Stimulated activated CD4-positive, alpha-beta T cell treated with anti-CD3 and anti-CD28 coated beads, Interleukin-4, amount 100 ng/mL, for 4 hours (primary cell): ENCODE data around the gene CRB3.
A peak's percentile ranks its signal among the peaks of the same experiment; 100 is the strongest.

Experiments
- DNase-seq, 2 experiments: peaks; one replicate each; pipeline ENCODE4 v3.0.0-alpha.2; 2020

CRB3 gene

DNA sequence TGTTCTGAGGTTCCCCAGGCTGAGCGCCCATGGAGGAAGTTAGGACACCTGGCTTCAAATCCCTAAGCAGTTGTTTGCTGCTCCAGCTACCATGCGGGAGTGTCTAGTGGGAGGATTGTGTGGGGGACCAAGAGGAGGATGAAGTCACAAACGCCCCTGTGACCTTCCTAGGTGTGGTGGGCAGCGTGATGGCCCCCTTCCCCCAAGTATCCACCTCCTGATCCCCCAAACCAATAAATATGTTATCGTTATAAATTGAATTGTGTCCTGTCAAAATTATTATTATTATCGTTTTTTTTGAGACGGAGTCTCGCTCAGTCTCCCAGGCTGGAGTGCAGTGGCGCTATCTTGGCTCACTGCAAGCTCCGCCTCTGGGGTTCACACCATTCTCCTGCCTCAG lies 30.4 kb upstream of the CRB3 start, which contains the start of gene SLC25A41:
Gene SLC25A41, minus strand, starts transcription at position 101 of the 400 bp plus-strand sequence. Its CDS starts 70 bp downstream, at position 31.
- no peak for DNase-seq

DNA sequence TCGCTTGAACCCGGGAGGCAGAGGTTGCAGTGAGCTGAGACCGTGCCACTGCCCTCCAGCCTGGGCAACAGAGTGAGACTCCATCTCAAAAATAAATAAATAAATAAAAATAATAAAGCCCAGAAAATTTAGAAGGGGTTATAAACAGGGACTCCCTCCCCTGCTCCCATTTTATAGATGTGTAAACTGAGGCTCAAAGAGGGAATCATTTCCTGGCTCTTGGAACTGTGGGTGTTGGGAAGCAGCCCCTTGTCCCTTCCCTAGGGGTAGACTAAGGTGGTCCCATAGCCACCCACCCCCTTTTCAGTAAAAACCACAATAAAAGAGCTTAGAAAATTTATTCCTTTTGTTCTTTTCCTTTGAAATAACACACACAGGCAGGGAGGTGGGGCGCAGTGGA lies 24.3 kb upstream of the CRB3 start:
- no peak for DNase-seq

DNA sequence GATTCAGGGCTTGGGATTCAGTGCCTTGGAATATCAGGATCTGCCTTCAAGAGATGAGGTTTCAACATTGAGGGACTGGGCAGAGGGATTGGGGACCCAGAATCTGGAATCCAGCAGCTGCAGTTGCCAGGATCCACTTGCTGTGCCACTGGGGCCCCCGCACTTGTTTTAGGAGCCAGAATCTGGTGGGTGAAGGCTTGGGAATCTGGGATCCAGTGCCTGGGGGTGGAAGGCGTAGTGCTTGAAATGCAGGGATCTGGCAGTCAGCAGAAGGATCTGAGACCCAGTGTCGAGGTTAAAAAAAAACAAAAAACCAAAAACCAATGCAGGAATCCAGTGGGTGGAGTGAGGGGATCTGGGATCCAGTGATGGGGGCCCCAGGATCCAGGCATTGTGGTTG lies 23.2 kb upstream of the CRB3 start:
- no peak for DNase-seq

DNA sequence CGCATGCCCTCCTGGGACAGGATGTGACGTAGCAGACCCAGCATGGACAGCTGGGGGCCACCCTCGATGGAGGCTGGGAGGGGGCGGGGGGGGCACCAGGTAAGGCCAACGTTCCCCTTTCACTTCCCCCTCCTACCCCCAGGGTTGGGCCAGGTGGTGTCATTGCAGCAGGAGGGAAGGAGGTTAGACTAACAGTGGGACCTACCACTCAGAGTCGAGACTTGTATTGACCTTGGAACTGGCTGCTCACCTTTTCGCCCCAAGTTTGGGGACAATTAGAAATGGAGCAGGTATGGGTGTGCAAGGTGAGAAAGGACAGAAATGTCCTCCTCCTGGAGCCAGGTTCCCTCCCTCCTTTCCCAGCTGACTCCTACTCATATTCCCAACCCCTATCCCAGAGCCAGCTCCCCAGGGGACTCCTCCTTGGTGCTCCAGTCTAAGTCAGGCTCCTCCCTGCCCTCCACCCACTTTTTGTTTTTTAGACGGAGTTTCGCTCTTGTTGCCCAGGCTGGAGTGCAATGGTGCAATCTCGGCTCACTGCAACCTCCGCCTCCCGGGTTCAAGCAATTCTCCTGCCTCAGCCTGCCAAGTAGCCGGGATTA lies 21.9 kb upstream of the CRB3 start:
- no peak for DNase-seq

DNA sequence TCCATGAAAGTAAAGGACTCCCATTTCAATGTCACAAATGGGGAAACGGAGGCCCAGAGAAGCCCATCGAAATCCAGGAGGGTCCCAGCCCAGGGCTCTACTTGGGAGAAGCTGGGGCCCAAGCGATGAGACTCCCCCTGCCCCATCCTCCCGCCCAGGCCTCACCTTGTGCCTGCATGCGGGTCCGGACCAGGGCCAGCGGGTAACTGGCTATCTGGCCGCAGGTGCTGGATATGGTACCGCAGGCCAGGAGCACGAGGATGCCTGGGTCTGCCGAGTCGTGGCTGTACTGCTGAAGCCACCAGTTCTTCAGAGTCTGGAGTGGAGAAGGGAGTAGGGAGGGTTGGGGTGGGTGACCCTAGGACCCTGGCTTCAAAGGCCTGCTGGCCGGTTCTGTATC lies 20.1 kb upstream of the CRB3 start:
- no peak for DNase-seq

DNA sequence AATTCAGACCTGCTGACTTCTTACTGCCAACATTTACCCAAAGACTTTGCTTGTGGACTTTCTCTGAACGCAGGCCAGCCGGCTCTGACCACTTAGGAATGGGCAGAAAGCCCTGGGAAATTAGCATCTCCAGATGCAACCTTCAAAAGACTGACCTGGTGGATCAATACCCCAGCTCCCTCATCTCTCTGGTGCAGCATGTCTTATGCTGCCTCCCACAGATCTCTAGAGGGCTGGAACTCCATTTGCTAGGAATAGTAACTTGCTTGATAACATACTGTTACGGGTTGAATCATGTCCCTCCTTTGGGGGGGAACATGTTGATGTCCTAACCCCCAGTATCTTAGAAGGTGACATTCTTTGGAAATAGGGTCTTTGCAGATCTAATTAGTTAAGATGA lies 17.6 kb upstream of the CRB3 start:
- no peak for DNase-seq

DNA sequence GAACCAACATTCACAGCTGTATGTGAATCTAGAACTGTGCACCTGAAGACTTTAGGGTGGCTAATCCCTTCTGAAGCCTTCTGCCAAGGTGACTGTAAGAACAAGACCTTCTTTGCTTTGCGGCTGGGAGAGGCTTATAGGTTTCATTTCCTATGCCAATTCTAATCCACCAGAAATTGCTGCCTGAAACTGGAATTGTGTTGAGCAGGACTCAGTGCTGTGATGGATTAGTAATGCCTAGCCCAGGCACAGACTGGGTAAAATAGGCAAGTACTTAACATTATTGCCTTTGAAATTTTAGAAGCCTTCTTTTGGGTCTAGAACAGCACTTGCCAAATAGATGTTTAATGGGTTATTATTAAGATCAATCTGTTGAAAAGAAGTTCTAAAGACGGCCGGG lies 16.0 kb upstream of the CRB3 start:
- DNase-seq: no peak

DNA sequence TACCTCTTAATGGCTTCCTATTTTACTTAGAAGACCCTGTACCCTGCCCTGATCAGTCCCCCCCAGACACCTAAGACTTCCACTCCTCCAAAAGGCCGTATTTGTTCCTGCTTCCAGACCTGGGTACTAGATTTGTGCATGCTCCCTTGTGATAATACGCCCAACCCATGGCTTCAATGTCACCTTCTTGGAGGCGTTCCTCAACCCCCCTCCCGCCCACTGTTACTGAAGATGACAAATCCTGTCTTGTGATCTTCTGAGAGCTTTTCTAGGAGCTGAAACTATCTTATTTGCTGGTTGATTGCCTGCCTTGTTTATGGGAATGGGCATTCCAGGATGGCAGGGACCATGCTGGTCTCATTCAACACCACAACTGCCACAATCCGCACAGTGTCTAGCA lies 13.9 kb upstream of the CRB3 start:
- no peak for DNase-seq

DNA sequence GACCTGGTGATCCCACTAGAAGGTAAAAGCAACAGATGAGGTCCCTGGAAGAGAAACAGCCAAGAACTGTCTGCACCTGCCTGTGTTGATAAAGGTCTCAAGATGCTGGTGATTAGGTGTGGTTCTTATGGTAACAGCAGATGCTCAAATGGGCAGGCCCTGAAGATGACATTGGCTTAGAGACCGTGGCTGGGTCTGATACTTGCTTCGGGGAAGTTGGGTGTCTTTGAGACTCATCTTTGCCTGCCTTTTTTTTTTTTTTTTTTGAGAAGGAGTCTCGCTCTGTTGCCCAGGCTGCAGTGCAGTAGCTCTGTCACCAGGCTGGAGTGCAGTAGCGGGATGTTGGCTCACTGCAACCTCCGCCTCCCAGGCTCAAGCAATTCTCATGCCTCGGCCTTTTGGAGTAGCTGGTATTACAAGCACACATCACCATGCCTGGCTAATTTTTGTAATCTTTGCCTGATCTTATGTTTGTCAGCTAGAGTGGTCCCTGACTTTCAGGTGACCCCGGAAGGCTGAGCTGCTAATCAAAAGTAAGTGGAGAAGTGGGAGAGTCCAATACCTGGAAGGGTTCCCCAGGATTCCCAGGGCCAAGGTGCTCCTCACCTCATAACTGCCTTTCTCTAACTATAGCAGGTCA lies 12.4 kb upstream of the CRB3 start:
- DNase-seq: no peak

DNA sequence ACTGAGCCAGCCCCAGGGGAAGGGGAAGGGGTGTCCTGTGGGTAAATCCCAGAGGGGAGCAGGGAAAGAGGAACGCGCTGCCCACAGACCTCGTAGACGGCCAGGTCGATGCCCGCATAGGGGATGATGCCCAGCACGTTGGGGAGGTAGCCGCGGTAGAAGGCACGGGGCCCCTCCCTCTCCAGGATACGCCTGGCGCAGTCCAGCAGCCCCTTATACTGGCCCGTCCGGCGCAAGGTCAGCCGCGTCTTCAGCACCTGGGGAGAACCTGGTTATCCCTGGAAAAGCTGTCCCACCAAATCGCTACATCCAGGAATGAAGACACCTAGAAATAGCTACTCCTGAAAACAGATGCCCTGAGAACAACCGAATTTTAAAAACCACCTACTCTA lies 11.9 kb upstream of the CRB3 start:
- DNase-seq: no peak

DNA sequence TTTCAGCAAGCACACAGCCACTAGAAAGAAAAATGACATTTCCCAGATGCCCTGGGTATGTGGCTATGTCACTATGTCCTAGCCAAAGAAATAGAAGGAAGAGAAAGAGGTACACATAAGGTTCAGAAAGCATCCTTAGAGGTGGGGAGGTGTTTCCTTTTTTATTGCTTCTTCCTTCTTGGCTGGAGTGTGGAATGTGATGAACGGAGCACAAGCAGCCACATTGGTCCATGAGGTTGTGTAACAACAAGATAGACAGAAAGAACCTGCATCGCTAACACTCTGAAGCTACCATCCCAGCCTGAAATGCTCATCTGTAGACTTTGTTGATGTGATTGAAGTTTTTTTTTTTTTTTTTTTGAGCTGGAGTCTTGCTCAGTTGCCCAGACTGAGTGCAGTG lies 11.2 kb upstream of the CRB3 start:
- no peak for DNase-seq

DNA sequence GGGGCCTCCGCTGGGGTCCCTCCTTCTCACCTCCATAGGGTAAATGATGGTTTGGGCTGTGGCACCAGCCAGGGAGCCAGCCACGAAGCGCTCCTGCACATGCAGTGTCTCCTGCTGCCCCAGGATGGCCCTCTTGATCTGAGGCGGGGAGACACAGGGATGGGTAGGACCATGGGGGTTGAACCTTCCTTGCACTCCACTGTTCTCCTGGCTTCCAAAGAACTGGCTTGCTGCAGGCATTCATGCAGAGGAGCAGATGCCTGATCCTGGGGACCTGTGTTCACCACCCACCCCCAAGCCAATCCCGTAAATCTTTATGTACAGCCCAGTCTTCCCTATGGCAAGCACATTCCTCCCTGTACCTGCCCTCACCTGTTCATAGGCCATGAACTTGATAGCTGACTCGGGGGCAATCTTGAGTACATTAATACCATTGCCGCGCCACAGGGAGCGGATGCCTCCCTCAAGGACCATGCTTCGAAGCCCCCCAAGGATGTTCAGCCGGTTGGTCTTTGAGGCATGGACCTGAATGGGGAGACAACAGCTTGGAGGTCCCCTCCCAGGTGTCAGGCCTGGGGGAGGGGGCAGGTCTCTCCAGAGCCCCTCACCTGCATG lies 10.0 kb upstream of the CRB3 start:
- no peak for DNase-seq

DNA sequence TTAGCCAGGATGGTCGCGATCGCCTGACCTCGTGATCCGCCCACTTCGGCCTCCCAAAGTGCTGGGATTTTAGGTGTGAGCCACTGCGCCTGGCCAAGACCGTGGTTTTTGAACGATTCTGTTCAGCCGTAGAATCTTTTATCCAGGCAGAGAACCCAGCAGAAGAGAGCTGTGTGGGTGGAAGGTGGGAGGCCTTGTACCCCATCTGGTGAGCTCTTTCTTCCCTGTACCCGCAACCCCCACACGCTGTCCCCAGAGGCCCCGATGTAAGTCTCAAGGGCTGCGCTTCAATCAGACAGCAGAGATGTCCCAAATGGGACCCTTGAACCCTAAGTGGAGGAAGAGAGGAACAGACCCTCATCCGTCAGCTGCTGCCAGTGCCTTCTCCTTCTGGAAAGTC lies 8.1 kb upstream of the CRB3 start:
- no peak for DNase-seq

DNA sequence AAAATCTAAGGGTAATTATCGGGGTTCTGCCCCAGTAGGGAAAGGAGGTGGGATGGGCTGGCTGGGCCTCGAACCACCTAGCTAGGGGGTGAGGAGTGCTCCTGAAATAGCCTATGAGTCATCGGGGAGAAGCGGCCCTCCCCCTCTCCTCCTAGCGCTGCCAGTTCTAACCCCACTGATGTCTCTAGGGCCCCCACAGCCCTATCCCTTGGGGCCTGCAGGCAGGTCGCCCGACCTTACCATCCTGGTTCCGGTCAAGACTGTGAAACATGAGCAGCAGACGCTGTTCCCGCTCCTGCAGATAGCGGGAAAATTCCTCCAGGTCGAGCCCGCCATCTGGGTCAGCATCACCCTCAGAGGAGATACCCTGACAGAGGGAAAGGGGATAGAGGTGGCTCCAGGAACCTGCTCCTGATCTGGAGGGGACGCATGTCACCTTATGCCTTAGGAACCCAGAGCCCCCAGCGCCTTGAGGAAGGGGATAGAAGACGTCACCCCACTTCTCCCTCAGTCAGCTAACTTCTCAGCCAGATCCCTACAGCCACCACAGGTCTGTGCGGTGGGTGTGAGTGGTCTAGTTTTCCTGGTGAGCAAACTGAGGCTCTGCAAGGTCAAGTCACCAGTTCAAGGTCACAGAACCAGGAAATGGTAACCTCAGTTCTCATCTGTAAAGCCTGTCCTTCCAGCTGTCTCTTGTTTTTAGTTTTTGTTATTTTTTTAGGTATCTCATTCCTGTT lies 5.9 kb upstream of the CRB3 start:
- no peak for DNase-seq

DNA sequence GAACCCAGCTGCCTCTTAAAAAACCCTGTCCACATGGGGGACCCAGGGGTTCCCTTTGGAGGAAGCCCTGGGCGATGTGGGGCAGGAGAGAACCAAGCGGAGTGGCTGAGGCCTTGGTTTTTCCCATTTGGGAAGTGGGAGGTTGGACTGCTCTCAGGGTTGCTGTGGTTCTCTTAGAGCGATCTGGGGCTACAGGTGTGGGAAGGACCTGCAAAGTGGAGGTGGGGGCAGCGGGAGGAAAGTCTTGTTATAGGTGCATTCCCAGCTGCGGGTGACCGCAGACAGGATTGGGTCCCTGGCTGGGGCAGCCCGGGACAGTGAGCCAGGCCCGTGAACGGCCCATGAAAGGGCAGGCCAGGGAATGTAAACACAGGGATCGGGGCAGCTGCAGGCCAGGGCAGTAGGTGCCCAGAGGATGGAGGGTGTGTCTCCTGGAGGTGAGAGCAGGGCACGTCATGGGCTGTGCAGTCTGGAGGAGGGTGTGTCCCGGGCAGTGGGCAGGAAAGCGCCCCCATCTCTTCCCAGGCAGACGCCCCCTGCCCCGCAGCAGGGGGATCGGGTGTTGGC lies 5.3 kb upstream of the CRB3 start:
- DNase-seq: no peak

DNA sequence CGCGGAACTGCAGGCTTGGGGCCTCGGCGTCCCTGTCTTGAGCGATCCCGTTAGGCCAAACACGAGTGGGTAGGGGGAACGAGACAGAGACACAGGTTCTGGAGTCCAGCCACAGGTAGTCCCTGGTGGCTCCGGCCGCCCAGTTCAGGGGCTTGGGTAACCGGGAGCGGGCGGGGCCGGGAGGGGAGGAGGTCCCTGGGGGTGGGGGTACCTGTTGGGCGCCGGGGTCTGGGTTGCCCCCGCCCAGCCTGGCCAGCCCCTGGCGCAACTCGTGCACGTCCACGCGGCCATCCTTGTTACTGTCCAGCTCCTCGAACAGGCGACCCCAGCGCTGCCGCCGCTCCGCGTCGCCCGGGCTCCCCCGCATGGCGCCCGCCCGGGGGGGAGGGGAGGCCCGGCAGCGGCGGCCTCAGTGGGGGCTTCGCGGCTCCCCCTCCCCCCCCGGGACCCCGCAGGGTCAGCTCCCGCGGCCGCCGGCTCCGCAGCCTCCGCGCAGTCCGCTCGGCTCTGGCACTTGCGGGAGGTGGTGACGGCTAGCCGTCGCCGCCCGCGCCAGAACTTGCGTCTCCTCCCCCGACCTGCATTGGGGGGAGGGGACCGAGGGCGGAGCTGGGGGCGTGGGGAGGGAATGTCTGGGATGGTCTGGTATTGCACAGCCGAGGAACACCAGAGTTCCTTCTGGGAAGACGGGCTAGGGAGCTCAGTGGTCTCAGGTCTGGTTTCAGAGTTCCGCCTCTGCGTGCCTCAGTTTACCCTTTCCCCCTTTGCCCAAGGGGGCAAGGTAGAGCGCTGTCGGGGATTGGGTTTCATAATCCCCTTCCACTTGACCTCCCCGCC lies 4.6 kb upstream of the CRB3 start, which contains the start of gene SLC25A23:
Gene SLC25A23, minus strand, starts transcription at position 531 of the 837 bp plus-strand sequence. Its CDS starts 164 bp downstream, at position 367.
- DNase-seq: peak; percentile 53 to 66

DNA sequence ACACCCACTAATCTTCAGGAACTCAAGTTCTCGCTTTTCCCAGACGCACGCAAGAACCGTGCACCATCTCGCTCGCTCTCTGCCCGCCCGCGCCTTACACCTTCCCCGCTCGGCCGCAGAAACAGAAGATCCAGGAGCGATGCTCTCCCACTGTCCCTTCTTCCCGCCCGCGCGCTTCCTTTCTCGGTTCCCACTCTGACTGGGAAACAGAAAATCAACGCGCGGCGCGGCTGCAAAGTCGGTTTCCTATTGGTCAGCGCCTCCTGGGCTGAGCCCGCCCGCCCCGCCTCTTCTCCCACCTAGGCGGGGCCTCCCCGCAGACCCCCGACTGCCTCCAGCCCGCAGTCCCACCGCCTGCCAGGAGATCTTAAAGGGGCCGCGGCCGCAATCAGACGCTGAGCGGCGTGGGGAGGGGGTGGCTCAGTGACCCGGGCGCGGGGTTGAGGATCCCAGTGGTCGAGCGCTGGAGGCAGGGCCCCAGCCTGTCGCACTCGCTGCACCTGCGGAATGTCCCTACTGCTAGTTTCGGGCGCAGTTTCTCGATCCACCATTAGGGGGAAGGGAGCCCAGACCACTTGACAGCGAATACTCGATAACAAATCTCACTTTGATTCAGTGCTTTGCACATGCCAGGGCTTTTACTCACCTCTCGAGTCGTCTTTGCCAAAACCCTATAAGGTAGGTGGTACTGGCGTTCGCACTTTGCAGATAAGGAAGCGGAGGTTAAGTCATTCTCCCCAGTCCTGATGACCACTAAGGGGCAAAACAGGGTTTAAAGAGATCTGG lies 3.8 kb upstream of the CRB3 start:
- DNase-seq: peak; percentile 96

DNA sequence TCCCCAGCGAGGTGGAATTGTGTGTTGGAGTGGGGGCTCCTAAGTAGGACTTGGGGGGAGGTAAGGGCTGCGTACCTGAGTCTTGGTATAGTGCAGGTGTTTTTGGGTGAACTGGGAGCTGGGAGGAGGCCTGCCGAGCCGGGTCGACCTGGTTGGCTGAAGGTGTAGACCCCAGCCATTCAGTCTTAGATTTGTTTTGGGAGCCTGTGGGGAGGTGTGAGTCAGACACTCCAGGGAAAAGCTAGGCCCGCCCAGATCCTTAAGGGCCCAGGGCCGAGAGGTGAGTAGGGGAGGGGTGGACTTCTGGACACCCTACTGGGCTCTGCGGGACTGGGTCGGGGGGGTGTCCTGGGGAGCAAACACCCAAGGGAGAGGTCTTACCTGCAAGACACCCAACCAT lies 935 bp downstream of the CRB3 start:
- no peak for DNase-seq

DNA sequence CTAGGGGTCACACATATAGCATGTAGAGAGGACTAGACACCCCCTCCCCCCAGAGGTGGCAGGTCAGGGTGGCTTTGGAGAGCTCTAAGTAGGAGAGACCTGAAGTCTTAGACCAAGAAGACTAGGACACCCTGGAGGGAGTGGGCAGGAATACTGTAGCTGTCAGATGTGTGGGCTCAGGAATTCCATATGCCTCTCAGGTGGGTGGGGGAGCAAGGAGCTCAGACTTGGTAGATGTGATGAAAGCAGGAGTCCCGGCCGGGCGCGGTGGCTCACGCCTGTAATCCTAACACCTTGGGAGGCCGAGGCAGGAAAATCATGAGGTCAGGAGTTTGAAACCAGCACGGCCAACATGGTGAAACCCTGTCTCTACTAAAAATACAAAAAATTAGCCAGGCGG lies 1.6 kb downstream of the CRB3 start:
- DNase-seq: no peak

DNA sequence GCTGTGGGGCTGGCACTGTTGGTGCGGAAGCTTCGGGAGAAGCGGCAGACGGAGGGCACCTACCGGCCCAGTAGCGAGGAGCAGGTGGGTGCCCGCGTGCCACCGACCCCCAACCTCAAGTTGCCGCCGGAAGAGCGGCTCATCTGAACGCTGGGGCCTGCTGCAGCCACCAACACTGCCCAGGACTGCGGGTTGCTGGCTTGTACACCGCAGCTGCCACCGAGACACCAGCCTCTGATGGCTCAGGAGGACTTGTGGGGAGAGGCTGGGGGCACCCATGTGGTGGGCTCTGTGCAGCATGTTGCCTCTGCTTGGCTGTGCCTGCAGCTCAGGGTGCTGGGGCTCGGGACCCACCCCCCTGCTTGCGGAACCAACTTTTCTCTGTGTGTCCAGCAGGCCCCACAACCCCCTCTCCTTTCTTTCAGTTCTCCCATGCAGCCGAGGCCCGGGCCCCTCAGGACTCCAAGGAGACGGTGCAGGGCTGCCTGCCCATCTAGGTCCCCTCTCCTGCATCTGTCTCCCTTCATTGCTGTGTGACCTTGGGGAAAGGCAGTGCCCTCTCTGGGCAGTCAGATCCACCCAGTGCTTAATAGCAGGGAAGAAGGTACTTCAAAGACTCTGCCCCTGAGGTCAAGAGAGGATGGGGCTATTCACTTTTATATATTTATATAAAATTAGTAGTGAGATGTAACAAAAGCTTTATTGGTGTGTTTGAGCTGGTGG lies 2.6 kb downstream of the CRB3 start:
- no peak for DNase-seq

DNA sequence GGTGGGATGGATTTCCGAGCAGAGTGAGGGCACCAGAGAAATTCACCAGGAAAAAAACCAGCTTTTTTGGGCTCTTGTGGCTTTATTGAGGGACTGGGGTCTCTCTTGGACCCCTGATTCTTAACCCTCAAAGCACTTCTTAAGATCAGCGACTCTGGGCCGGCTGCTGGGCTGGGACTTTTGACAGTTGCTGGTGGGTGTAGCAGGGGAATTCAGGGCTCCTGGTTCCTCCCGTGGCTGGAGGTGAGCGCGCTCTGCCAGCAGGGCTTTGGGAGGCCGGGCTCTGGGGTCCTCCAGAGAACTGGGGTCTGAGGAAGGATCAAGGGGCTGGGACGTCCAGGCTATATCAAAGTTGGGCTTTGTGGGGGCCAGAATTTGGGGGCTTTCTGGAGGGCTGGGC lies 3.3 kb downstream of the CRB3 start:
- no peak for DNase-seq
